HG03520 (cell line): ENCODE results near the gene PKP1.

ENCODE experiments used
- ATAC-seq: cut with Tn5 transposase; IDR thresholded peaks from one replicate; pipeline ENCODE4 v1.9.1; 2021; ENCODE audit warnings: mild to moderate bottlenecking, moderate library complexity; ENCODE audit not compliant: unreplicated experiment

The PKP1 gene

GRCh38 chr1:201327687-201328240, 44.5 kb downstream of the PKP1 start:
- no peak for ATAC-seq

- ATAC-seq: no peak
Observed at GRCh38 chr1:201328576-201328975, 45.3 kb downstream of the PKP1 start.

GRCh38 chr1:201329286-201329685, 46.0 kb downstream of the PKP1 start:
- ATAC-seq: no peak

- no peak for ATAC-seq
Observed at GRCh38 chr1:201329801-201330200, 46.5 kb downstream of the PKP1 start.

GRCh38 chr1:201330541-201330940, 47.2 kb downstream of the PKP1 start:
- no peak for ATAC-seq

GRCh38 chr1:201331166-201331565, 47.9 kb downstream of the PKP1 start:
- no peak for ATAC-seq

- ATAC-seq: no peak
Observed at GRCh38 chr1:201332021-201332420, 48.7 kb downstream of the PKP1 start.

GRCh38 chr1:201332616-201333335, 49.5 kb downstream of the PKP1 start:
- no peak for ATAC-seq

GRCh38 chr1:201334325-201335173, 51.2 kb downstream of the PKP1 start:
- no peak for ATAC-seq

- no peak for ATAC-seq
Observed at GRCh38 chr1:201335174-201335870, 52.0 kb downstream of the PKP1 start.

GRCh38 chr1:201335901-201336300, 52.6 kb downstream of the PKP1 start:
- ATAC-seq: no peak

GRCh38 chr1:201336711-201337450, 53.6 kb downstream of the PKP1 start:
- no peak for ATAC-seq

- no peak for ATAC-seq
Observed at GRCh38 chr1:201341377-201341776, 58.1 kb downstream of the PKP1 start.

- no peak for ATAC-seq
Observed at GRCh38 chr1:201344206-201345080, 61.1 kb downstream of the PKP1 start.

- no peak for ATAC-seq
Observed at GRCh38 chr1:201345081-201345355, 61.7 kb downstream of the PKP1 start.

- no peak for ATAC-seq
Observed at GRCh38 chr1:201346337-201346939, 63.1 kb downstream of the PKP1 start.

GRCh38 chr1:201346987-201347386, 63.7 kb downstream of the PKP1 start:
- no peak for ATAC-seq

- ATAC-seq: no peak
Observed at GRCh38 chr1:201347498-201348210, 64.3 kb downstream of the PKP1 start.

GRCh38 chr1:201348211-201348566, 64.9 kb downstream of the PKP1 start:
- ATAC-seq: no peak
